GM11168 (cell line): Measurements from ENCODE around the gene TADA2A.
"Not testable (repeated sequence)": the region's sequence is repeated elsewhere in the genome, so short reads cannot be mapped to it uniquely, and the experiment has no call there.

ENCODE experiments used
- in situ Hi-C: fragments of 300-500 bp; cut with MboI; formaldehyde crosslinking; loops from one replicate; pipeline ENCODE4 v1.12.0; 2022; ENCODE audit warnings: low sequenced_read_pairs; ENCODE audit not compliant: unreplicated experiment

Gene TADA2A

GRCh38 chr17:37399265-37399803, 7.4 kb upstream of the TADA2A start:
- in situ Hi-C loops, result no loop called here

GRCh38 chr17:37400505-37400904, 6.2 kb upstream of the TADA2A start:
- in situ Hi-C loops, result no loop called here

- in situ Hi-C loops, result not testable (repeated sequence)
These were observed 1.2 kb upstream of the TADA2A start for GRCh38 chr17:37405522-37405921.

GRCh38 chr17:37405955-37406634, 591 bp upstream of the TADA2A start:
- in situ Hi-C loops, result no loop called here

- in situ Hi-C loops, result not testable (repeated sequence)
These were observed 1.4 kb downstream of the TADA2A start for GRCh38 chr17:37408145-37408479.

- in situ Hi-C loops, result no loop called here
These were observed 3.7 kb downstream of the TADA2A start for GRCh38 chr17:37410357-37410756.

GRCh38 chr17:37413875-37414519, 7.3 kb downstream of the TADA2A start:
- in situ Hi-C loops, result no loop called here

- in situ Hi-C loops, result no loop called here
These were observed 11.2 kb downstream of the TADA2A start for GRCh38 chr17:37417852-37418251.

GRCh38 chr17:37422971-37423625, 16.4 kb downstream of the TADA2A start:
- in situ Hi-C loops, result no loop called here

- in situ Hi-C loops, result no loop called here
These were observed 18.6 kb downstream of the TADA2A start for GRCh38 chr17:37425268-37425667.

- in situ Hi-C loops, result no loop called here
These were observed 22.4 kb downstream of the TADA2A start for GRCh38 chr17:37429039-37429438.

- in situ Hi-C loops, result no loop called here
These were observed 22.8 kb downstream of the TADA2A start for GRCh38 chr17:37429453-37429852.

GRCh38 chr17:37430051-37430627, 23.5 kb downstream of the TADA2A start:
- in situ Hi-C loops, result no loop called here

- in situ Hi-C loops, result no loop called here
These were observed 26.0 kb downstream of the TADA2A start for GRCh38 chr17:37432671-37433070.

GRCh38 chr17:37438141-37438540, 31.5 kb downstream of the TADA2A start:
- in situ Hi-C loops, result no loop called here

GRCh38 chr17:37440424-37440823, 33.7 kb downstream of the TADA2A start:
- in situ Hi-C loops, result no loop called here

- in situ Hi-C loops, result not testable (repeated sequence)
These were observed 34.8 kb downstream of the TADA2A start for GRCh38 chr17:37441369-37442014.

- in situ Hi-C loops, result no loop called here
These were observed 39.3 kb downstream of the TADA2A start for GRCh38 chr17:37446027-37446426.

- in situ Hi-C loops, result no loop called here
These were observed 41.0 kb downstream of the TADA2A start for GRCh38 chr17:37447641-37448040.

- in situ Hi-C loops, result no loop called here
These were observed 43.4 kb downstream of the TADA2A start for GRCh38 chr17:37450112-37450511.

- in situ Hi-C loops, result not testable (repeated sequence)
These were observed 51.1 kb downstream of the TADA2A start for GRCh38 chr17:37457801-37458200.
